HG03025 (cell line): ENCODE results near the gene DYNLT1.
"Not testable (repeated sequence)": the region's sequence is repeated elsewhere in the genome, so short reads cannot be mapped to it uniquely, and the experiment has no call there.

Source experiments
- ATAC-seq: cut with Tn5 transposase; IDR thresholded peaks from one replicate; pipeline ENCODE4 v1.9.1; 2021; ENCODE audit warnings: mild to moderate bottlenecking, moderate library complexity; ENCODE audit not compliant: unreplicated experiment, low FRiP score

Gene DYNLT1

DNA sequence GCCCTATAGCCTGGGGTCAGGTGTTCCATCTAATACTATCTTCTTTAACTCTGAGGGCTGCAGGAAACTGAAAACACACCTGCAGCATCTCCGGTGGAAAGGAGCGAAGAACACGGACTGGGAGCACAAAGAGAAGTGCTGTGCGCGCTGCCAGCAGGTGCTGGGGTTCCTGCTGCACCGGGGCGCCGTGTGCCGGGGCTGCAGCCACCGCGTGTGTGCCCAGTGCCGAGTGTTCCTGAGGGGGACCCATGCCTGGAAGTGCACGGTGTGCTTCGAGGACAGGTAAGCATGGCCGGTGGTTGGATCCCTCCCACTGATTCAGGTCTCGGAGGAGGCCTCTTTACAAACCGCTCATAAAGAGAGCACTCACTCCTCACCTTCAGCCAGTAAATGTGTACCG is 20.8 kb upstream of the DYNLT1 start:
- no peak for ATAC-seq

- no peak for ATAC-seq
These were observed 19.2 kb upstream of the DYNLT1 start for GRCh38 chr6:158663625-158664165.

GRCh38 chr6:158662954-158663624 is 18.5 kb upstream of the DYNLT1 start:
- no peak for ATAC-seq

- no peak for ATAC-seq
These were observed 18.0 kb upstream of the DYNLT1 start for GRCh38 chr6:158662607-158662953.

DNA sequence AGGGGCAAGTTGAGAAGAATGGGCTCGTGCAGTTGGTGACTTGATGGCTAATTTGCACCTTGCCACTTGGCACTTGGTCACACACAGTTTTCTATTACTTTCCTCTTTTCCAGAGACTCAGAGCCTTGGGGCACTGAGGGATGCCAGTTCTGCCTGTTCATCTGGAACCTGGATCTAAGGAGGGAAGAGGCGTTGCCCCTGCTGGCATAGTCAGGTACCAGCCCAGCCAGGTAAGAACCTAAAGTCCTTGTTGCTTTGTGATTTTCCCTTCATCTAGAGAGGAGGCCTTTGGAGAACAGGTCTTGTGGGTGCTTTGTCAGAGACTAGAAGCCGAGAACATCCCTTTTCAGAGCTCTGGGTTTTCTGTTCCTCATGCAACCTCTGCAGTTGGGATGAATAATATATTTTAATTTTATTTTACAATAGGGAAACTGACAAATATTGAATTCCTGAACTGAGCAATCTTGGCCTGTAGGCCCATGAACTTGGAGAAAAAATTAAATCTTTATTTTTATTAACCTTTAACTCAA is 16.7 kb upstream of the DYNLT1 start:
- no peak for ATAC-seq

DNA sequence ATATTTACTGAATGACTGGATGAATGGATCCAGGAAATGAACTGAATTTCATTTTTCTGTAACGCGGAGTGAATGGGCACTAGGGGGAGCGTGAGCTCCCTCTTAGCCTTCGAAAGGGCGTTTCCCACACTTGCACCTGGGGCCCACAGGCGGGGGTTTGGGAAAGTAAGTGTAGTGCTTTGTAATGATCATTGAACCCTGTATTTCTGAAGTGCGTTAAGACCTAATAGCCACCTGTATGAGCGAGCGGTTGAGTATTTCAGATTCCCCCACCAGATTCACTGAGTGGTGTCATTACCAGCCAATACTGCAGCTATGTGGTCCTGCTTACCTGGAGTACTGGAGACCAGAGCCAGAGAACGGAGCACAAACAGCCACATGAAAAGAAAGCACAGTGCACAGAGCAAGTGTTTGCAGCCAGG is 15.8 kb upstream of the DYNLT1 start:
- no peak for ATAC-seq

DNA sequence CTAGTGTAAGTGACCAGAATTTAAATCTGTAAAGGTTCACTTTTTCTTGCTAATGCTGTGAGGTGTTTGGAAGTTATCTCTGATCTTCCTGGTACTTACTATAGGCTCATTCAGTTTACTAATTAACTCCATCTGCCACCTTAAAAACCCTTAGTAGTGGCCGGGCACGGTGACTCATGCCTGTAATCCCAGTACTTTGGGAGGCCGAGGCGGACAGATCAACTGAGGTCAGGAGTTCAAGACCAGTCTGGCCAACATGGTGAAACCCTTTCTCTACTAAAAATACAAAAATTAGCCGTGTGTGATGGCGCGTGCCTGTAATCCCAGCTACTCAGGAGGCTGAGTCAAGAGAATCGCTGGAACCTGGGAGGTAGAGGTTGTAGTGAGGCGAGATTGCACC is 12.4 kb upstream of the DYNLT1 start:
- ATAC-seq: not testable (repeated sequence)

DNA sequence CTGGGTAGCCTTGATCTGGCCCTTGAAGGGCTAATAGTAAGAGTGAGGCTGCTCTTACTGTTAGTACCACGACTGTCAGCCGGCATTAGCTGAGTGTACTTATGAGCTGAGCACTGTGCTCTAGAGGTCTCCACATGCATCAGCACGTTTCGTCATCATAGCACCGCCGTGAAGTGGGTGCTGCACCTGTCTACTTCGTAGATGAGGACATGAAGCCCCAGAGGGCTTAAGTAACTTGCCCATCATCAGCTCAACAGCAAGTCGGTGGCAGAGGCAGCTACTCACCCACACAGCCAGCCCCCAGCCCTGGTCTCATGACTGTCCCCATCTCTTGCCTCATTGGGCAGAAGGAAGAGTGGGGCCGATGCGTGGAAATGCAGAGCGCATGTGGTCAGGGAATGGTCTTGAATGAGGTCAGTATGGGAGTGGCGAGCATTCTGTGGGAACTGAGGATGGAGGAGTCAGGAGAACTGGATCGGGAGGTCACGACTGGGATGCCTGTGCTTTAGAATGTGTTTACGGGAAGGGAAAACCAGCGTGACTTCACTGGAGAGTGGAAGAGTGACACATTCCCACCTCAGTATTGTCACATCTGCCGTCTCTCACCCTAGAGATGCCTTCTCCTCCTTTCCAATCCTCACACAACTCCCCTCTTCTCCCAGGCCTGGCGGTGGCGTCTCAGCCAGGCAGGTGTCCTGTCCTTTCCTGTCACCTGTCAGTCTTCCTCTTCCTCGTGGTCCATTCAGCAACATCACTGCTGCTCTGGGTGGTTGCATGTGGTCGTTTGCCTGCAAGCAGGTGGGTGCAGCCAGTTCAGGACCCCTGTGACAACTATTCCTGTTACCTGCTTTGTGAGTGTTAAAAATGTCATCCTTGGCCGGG is 11.3 kb upstream of the DYNLT1 start:
- no peak for ATAC-seq

- no peak for ATAC-seq
These were observed 10.5 kb upstream of the DYNLT1 start for GRCh38 chr6:158654960-158655489.

DNA sequence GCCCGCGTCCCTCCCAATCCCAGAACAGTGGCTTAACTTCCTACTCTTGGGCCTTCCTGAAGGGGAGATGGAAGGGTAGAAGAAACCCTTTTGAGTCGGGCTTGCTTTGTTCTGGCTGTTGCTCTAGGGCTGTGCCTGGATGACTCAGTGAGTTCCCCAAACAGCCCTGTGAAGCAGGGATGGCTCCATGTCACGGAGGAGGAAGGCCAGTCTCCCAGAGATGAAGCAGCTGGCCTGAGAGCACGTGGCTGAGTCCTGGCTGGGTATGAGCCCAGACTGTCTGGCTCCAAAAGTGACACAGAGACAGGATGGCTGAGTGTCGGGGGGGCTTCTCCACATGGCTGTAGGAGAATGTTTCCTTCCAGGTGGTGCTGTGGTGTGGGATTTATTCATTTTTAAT is 10.0 kb upstream of the DYNLT1 start:
- ATAC-seq: no peak

DNA sequence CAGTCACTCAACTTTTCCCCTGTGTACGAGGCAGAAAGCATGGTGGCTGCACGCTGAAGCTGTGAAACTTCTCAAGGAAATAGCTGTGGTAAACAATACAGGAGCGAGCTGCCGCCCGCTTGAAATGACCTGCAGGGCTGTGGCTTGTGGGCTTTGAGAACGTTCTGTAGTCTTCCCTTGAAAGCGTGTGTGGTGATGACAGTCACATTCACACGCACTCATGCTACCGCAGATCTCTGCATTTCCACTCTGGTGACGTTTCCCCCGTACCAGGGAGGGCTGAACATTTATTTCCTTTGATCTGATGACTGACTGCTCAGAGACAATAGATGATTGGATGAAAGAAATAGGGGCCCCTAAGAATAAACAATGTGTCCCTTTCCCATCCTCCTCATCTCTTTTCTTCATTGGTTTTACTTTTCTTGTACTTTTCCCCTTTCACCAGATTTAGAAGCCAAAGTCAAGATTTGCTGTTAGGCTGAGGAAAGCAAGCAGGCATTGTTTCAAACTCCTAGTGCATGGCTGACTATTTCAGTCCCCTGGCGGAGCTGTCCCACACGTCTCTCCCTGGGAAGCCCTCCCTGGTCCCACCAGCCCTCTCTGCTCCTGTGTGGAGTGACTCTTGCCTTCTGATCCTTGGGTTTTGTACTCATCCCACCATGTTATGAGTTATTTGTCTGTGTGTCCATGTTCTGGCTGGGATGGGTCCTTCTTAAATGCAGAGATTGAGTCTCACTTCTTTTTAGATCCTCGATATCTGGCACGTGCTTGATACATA is 9.2 kb upstream of the DYNLT1 start:
- no peak for ATAC-seq

DNA sequence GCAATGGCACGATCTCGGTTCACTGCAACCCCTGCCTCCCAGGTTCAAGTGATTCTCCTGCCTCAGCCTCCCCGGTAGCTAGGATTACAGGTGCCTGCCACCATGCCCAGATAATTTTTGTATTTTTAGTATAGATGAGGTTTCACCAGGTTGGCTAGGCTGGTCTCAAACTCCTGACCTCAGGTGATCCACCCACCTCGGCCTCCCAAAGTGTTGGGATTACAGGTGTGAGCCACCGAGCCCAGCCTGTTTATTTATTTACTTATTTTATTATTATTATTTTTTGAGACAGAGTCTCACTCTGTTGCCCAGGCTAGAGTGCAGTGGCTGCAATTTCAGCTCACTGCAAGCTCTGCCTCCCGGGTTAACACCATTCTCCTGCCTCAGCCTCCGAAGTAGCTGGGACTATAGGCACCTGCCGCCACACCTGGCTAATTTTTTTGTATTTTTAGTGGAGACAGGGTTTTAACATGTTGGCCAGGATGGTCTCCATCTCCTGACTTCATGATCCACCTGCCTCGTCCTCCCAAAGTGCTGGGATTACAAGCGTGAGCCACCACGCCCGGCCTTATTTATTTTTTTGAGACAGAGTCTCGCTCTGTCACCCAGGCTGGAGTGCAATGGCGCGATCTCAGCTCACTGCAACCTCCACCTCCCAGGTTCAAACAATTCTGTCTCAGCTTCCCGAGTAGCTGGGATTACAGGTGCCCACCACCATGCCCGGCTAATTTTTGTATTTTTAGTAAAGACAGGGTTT is 7.6 kb upstream of the DYNLT1 start:
- not testable (repeated sequence) for ATAC-seq

DNA sequence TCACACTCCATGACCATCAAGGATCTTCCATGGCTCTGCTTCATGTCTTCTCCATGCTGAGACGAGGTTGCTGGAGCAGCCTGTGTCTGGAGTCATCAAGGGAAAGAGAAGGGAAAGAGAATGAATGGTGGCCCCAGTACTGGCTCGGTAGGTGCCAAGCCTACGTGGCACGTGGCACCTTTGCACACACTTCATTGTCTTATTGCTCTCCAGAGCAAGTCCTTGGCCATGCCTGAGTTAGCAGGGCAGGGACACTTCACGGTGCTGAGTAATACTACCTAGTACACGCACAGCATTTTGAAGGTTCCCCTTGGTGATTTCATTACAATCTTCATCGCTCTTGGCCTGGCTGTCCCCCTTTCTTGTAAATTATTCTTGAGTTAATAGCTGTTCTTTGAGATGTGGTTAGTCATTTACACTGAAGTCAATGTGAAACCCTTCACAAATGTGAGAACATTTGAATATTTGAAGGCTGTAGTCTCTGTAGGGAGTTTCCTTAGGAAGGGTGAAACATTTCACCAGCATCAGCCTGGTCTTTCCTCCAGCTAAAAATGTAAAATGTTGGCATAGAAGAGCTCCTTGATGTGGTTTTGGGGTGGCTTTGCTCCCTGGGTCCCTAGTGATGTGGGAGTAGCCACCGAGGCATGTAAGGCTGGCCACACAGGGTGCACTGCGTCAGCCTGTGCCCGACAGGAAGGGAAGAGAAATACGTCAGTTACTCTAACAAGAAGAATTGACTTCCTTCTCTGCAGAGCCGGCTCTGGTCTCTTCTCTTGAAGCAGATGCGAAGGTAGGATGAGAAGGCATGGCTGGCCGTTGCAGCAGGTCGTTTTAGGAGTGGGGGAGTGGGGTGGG is 5.0 kb upstream of the DYNLT1 start, which contains the start of gene SYTL3:
Gene SYTL3 (plus strand): TSS at position 766 of the 855 bp plus-strand sequence. CDS start 13,215 bp downstream, outside the sequence.
- peak; percentile 52 for ATAC-seq

- peak; percentile 38 for ATAC-seq
These were observed 4.2 kb upstream of the DYNLT1 start for GRCh38 chr6:158648682-158649131.

GRCh38 chr6:158647501-158647900 is 3.0 kb upstream of the DYNLT1 start:
- ATAC-seq: no peak

DNA sequence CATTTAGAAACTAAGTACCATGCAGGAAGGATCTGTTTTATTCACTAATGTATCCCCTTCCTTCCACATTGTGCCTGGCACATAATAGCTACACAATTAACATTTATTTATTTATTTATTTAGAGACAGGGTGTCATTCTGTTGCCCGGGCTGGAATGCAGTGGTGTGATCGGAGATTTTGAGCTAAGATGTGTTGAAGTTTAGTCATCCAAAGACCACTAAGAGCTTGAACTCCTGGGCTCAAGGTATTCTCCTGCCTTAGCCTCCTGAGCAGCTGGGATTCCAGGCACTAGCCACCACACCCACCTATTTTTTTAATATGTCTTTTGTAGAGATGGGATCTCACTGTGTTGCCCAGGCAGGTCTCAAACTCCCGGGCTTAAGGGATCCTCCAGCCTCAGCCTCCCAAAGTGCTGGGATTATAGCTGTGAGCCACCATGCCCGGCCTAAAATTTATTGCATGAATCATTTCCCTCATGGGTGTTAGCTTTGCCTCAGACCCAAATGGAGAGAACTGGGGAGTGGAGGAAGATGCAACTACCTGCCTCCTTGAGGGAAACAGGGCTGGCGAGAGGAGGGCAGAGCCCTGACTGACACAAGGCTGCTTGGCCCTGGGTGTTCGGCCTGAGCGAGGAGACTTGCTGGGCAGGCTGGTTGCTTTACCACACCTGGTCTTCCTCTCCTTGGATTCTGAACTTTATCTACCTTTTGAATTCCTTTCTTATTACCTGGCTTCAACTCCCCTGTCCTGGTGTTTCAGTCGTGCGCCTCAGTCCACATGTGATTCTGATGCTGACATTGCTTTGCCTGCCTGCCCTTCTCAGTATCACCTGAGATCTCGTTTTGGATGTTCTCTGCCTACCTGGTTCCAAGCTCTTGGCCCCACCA is 1.7 kb upstream of the DYNLT1 start:
- ATAC-seq: no peak
